Limb (tissue), 2 donors: ENCODE results near the gene CRLF3.
A peak's percentile ranks its signal among the peaks of the same experiment; 100 is the strongest.
"Not testable (repeated sequence)": the region's sequence is repeated elsewhere in the genome, so short reads cannot be mapped to it uniquely, and the experiment has no call there.

Source experiments
- DNase-seq, 2 donors: peaks; one replicate each; pipeline ENCODE4 v3.0.0-alpha.2; 2016; ENCODE audit errors: extremely low spot score in 2 of 2

Gene CRLF3, protein sequence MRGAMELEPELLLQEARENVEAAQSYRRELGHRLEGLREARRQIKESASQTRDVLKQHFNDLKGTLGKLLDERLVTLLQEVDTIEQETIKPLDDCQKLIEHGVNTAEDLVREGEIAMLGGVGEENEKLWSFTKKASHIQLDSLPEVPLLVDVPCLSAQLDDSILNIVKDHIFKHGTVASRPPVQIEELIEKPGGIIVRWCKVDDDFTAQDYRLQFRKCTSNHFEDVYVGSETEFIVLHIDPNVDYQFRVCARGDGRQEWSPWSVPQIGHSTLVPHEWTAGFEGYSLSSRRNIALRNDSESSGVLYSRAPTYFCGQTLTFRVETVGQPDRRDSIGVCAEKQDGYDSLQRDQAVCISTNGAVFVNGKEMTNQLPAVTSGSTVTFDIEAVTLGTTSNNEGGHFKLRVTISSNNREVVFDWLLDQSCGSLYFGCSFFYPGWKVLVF

DNA sequence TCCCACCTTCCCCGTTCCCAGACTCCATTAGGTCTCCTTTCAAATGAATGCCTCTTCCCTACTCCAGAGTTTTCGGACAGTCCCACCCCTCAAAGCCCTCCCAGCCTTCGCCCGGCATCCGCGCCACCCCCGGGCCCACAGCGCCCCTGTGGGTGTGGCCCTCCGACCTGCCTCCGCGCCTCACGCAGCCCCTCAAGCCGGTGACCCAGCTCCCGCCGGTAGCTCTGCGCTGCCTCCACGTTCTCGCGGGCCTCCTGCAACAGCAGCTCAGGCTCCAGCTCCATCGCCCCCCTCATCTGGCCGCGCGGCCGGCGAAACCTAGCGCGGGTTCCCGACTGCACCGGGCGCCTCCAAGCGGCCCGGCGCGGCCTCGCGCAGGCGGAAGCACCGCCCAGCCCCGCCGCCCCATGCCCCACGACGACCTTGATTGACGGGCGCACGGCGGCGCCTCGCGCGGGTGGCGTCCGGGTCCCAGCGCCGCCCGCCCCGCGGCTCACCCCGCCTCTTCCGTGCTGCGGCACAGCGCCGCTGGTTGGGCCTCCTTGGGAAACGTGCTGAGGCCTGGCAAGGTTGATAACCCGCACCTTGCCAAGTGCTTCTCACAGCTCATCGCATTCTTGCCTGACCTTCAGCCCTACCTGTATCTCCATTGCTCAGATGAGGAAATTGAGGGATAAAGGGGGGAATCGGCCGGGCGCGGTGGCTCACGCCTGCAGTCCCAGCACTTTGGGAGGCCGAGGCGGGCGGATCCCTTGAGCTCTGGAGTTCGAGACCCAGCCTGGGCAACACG is at the start of gene CRLF3:
TSS of gene CRLF3 (minus strand) at position 337 of the 790 bp plus-strand sequence. CDS start at position 296, 41 bp downstream.
- peak; percentile 92 to 94 for DNase-seq

DNA sequence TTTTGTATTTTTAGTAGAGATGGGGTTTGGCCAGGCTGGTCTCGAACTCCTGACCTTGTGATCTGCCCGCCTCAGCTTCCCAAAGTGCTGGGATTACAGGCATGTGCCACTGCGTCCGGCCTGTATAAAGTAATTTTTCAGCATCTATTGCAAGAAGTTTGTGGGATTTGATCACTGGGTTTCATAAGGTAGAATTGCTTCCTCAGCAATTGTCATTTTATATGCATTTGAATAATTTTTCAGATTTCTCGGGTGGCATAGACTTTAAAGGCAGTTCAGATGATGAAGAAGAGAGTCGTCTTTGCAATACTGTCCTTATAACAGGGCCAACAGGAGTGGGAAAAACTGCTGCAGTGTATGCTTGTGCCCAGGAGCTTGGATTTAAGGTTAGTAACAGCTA is 44.5 kb upstream of the CRLF3 start:
- DNase-seq, result no peak

DNA sequence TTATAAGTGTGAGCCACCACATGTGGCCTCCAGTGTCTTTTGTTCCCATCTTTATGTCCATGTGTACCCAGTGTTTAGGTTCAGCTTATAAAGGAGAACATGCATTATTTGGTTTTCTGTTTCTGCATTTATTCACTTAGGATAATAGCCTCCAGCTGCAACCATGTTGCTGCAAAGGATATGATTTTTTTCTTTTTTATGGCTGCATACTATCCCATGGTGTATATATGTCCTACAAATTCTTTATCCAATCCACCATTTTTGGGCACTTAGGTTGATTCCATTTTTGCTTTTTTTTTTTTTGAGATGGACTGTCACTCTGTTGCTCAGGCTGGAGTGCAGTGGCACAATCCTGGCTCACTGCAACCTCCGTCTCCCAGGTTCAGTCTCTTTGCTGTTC is 40.1 kb upstream of the CRLF3 start:
- DNase-seq, result no peak

DNA sequence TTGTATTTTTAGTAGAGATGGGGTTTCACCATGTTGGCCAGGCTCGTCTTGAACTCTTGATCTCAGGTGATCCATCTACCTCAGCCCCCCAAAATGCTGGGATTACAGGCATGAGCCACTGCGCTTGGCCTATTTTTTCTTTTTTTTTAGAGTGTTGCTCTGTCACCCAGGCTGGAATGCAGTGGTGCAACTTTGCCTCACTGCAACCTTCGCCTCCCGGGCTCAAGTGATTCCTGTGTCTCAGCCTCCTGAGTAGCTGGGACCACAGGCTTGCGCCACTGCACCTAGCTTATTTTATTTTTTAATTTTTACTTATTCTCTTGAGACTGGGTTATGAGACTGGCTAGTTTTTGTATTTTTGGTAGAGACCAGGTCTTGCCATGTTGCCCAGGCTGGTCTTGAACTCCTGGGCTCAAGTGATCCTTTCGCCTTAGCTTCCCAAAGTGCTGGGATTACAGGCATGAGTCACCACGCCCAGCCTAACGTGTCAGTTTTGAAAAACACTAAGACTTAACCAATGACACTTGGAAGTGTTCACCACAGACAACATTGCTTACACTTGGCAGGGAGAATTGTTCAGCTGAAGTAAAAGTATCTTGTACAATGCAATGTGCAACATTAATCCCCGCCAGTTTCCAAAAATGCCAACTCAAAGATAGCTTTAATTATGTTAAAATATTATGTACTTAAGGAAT is 34.2 kb upstream of the CRLF3 start:
- DNase-seq, result no peak

DNA sequence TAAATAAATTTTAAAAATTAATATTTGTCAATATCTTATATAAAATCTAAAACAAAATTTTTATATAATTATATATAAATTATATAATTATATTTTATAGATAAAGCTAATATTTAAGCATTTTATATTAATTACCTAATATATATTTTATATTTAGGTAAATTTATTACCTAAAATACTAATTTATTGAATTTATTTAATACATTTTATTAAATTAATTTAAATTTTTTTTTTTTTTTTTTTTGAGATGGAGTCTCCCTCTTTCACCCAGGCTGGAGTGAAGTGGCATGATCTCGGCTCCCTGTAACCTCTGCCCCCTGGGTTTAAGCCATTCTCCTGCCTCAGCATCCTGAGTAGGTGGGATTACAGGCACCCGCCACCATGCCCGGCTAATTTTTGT is 29.7 kb upstream of the CRLF3 start:
- DNase-seq, result no peak

DNA sequence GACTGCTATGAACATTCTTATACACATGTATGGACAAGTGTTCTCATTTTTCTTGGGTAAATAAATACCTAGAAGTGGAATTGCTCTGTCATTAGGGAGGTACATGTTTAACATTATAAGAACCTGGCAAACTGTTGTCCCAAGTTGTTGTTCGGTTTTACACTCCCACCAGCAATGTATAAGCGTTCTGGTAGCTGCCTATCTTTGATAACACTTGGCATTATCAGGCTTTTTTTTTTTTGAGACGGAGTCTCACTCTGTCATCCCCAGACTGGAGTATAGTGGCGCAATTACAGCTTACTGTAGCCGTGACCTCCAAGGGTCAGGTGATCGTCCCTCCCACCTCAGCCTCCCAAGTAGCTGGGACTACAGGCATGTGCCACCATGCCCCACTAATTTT is 23.5 kb upstream of the CRLF3 start:
- no peak for DNase-seq

DNA sequence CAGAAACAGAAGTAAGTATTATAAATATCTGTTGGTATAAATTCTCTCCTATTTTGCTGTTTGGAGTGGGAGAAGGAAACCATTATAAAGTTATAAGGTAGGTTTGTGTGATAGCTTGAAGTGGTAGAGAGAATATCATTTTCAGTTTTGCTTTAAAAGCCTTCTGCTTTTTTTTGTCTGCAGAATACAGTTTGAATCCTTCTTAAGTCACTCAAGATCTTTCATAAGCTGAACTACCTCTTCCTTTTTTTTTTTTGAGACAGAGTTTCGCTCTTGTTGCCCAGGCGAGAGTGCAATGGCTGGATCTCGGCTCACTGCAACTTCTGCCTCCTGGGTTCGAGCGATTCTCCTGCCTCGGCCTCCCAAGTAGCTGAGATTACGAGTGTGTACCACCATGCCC is 16.3 kb upstream of the CRLF3 start:
- no peak for DNase-seq

DNA sequence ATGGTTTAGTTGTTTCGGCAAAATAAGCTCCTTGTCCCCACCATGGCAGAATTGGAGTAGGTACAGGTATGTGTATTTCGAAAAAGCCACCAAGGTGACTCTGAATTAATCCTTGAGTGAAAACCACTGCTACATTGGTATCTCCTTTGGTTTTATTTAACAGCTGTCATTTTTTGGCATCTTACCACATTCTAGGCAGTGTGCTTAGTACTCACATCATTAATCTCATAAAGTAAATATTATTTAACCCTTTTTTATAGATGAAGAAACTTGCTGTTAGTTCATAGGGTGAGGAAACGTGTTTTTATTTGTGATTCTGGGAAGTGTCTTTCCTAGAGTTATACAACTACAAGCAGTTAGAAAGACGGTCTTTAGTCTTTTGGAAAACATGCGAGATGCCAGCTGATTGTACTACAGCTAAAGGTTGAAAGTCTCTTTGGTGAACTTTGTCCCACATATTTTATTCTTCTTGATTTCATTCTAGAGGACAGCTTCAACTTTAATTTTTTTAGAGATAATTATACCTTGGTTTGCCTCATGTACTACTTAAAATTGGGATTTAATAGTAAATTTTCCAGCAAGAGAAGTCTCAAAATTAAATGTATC is 13.8 kb upstream of the CRLF3 start:
- DNase-seq, result no peak

DNA sequence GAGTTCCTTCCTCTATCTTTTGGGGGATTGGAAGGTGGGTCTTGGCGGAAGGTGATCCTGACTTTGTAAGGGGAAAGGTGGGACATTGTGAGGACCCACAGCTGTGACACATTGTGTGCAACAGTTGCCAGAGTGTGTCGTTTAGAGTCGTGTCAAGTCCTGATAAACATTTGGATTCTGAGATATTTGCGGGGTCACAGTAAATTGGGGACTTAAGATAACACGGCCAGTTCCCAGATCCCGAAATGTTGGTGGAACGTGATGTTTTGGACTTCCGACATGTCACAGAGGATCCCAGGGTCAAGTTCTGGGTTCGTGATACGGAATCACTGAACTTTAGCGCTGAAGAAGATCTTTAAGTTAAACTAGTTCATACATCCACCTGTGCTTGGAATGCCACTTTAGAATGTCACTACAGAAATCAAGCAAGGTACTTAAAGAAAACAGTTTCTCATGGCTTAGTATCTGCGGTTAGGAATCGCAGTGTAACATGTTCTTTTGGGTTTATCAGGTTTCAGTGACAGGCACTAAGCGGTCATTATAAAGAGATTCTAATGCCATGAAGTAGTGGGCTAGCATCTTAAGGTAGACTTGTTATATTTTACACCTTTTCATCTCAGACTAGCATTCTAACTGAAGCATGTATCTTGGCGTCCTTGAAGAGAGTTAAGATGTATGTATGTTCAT is 8.1 kb upstream of the CRLF3 start:
- no peak for DNase-seq

DNA sequence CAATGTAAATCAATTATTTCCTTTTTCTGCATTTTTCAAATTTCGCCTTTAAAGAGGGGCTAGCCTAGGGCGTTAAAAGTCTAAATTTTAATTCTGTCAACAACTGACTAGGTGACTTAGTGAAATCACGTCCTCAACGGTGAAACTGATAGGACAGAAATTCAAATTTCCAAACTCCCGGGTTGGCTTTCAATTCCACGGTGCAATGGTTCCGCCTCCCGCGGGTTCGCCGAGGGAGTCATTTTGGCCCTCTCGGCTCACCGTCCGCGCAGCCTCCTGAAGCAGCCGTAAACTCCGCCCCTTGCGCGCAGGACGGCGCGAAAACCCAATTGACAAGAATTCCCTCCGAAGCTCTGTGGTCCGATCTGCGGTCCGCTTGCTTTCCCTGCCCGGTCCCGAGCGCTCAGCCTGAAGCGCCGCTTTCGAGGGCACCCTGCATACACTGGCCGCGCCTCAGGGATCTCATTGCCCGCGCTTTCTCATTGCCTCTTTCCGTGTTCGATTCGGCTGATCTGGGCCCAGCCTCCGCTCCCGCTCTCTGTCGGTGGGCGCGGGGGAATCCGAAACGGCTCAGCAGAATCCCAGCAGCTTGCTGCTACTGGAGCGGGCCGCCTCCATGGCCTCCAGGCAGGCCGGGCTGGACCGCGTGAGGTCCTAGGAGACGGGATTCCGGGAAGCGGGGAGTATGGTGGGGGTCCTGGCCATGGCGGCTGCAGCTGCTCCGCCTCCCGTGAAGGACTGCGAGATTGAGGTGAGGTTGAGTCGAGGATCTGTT is 7.4 kb upstream of the CRLF3 start, which contains the start of gene ATAD5:
TSS of gene ATAD5 (plus strand) at position 304 of the 775 bp plus-strand sequence. CDS start at position 686, 382 bp downstream.
- DNase-seq, result peak; percentile 93 to 94

DNA sequence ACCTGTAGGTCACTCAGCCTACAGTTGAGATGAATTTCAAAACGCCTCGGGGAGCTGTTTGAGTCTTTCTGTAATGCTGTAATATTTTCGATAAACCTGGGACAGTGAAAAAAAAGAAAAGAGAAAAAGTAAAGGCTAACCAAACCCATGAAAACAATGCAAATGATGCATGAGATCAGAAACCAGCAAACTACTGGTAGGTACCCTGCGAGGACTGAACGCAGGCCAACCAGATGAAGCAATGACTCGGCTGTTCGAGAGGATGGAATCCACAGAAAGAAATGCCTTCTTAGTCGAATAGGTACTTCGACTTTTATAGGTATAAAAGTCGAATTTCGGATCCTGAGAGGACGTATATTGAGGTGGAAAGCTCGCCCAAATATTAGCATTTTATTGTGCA is 6.8 kb upstream of the CRLF3 start:
- DNase-seq, result no peak

DNA sequence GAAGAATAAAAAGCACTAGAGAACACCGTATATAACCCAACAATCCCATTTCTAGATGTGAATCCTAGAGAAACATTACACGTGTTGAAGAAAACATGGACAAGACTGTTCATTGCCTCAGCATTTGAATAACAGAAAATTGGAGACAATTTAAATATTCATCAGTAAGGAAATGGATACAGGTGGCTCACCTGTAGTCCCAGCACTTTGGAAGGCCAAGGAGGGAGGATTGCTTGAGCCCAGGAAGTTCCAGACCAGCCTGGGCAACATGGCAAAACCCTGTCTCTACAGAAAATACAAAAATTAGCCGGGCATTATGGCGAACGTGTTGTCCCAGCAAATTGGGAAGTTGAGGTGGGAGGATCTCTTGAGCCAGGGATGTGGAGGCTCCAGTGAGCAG is 4.5 kb upstream of the CRLF3 start:
- DNase-seq, result no peak

DNA sequence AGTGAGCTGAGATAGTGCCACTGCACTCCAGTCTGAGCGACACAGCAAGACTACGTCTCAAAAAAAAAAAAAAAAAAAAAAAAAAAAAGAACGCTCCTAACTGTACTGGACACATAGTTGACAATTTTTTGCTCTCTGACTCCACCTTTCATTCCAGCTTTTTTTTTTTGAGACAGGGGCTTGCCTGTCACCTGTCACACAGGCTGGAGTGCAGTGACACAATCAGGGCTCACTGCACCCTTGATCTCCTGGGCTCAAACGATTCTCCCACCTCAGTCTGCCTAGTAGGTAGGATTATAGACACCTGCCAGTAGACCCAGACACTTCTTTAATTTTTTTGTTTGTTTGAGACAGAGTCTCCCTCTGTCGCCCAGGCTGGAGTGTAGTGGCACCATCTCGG is 2.6 kb upstream of the CRLF3 start:
- no peak for DNase-seq

DNA sequence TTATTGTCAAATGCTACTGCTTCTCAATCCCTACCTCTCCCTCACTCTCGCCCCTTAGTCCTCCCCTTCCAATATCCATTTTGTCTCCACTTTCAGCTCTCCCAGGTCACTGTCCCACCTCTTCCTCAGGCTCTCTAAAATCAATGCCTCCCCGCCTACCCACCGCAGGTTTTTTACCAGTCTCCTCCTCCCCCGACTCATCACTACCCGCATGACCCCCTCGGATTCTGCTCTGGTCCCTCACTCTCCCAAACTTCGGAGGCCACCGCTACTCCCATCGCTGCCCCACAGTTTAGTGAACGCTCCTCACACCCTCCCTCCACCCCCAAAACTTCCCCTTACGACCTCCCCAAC is 513 bp downstream of the CRLF3 start:
- DNase-seq, result no peak

DNA sequence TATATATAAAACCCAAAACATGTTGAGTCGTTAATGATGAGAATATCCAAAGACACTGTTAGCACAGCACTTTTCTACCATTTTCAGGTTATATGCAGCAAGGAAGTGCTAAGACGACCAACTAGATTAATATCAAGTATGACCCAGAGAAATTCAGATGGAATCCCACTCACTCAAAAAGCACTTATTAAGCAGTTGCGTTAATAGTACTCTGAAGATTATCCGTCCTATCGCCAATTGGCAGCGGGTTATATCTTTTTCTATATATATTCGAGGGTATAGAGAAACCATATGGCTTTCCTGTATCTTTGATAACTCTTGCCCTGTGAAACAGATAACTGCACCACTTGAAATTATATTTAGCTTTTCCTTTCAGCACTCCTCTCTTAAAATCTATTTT is 1.1 kb downstream of the CRLF3 start:
- no peak for DNase-seq

DNA sequence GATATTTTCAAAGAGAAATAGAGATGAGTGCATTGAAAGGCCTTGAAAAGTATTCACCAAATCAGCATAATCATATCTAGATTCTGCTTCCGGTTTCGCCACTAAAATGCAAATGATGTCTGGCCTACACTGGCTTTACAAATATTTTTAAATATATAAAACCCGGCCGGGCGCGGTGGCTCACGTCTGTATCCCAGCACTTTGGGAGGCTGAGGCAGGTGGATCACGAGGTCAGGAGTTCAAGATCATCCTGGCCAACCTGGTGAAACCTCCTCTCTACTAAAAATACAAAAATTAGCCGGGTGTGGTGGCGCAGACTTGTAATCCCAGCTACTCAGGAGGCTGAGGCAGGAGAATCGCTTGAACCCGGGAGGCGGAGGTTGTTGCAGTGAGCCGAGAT is 1.6 kb downstream of the CRLF3 start:
- DNase-seq, result not testable (repeated sequence)

DNA sequence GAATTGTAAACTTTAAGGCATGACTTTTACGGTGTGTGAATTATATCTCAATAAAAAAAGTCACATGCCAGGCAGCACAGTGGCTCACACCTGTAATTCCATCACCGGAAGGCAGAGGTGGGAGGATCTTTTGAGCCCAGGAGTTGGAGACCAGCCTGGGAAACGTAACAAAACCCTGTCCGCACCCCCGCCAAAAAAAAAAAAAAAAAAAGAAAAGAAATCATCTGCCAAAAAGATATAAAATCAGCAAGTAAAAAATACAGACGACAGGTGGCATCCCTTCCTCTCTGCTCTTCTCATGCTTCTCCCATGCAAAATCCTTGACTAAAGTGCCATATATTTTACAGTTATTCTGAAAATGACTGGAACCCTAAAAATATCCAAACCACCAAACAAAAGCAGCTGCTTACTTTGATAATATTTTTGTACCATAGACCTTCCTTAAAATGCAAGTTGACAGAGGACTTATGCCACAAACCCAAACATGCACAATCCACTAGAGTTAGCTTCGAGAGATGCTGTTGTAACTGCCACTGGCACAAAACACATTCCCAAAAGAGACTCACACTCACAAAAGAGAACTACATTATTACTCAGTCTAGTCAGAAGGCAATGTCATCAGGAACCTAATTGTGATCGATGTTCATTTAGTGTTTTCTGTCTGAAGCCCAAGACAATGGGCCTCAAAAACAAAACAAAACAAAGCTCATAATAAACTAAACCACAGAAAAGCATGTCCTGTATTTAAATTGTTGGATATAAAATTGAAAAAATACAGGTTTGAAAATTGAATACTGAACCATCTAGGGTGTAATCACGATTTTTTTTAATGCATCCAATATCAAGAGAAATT is 2.4 kb downstream of the CRLF3 start:
- DNase-seq, result no peak

DNA sequence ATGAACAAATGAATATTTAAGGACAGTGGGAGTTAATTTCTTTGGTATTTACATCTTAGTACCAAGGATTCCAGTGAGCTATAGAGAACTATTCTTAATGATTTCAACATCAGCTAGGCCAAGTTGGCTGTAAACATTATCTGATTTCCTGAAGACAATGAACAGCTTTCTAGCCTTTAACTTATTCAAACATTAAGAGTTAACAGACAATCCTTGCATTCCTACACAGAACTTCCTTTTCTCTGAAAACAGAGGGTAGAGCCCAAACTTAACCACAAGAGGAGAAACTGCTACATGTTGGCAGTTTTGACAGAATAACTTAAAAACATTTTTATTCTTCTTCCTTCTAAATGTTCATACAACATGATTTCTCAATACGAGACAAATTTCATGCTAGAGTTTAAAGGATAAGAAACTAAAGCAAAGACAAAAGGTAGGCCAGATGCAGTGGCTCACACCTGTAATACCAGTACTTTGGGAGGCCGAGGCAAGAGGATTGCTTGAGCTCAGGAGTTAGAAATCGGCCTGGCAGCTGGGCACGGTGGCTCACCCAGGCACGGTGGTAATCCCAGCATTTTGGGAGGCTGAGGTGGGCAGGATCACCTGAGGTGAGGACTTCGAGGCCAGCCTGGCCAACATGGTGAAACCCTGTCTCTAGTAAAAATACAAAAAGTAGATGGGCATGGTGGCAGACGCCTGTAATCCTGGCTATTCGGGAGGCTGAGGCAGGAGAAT is 4.4 kb downstream of the CRLF3 start:
- DNase-seq, result no peak

DNA sequence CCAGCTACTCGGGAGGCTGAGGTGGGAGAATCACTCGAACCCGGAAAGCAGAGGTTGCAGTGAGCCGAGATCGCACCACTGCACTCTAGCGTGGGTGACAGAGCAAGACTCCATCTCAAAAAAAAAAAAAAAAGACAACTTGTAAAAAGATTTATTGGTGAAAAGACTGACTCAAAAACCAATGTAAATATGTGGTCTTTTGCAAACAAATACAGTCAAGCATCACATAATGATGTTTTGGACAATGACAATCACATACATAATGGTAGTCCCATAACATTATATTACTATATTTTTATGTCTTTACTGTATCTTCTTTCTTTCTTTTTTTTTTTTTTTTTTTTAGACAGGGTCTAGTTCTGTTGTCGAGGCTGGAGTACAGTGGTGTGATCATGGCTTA is 8.3 kb downstream of the CRLF3 start:
- no peak for DNase-seq
